Measurements from ENCODE around the gene CHST8. TPM values are rescaled to one million over a fixed set of nuclear protein-coding genes. Genes with fewer than 3 reads are reported as not detected.

Gene CHST8
- total RNA-seq, 2 experiments from 2014 or later, result not detected

GRCh38 chr19:33705090-33705847 is 83.5 kb downstream of the CHST8 start:
- ChIA-PET POLR2A (no interaction called here), CTCF (no interaction called here)

GRCh38 chr19:33705860-33706259 is 84.1 kb downstream of the CHST8 start:
- ChIA-PET POLR2A (no interaction called here), CTCF (no interaction called here)

- ChIA-PET CTCF (no interaction called here), POLR2A (no interaction called here)
Measured at GRCh38 chr19:33706631-33707030, 84.9 kb downstream of the CHST8 start.

- ChIA-PET POLR2A (no interaction called here), CTCF (no interaction called here)
Measured at GRCh38 chr19:33712268-33712667, 90.5 kb downstream of the CHST8 start.

- POLR2A ChIA-PET, result no interaction called here
- CTCF ChIA-PET, result no interaction called here
Measured at GRCh38 chr19:33713194-33713593, 91.4 kb downstream of the CHST8 start.

- ChIA-PET POLR2A (no interaction called here), CTCF (no interaction called here)
Measured at GRCh38 chr19:33714149-33714548, 92.4 kb downstream of the CHST8 start.

GRCh38 chr19:33715462-33715861 is 93.7 kb downstream of the CHST8 start:
- POLR2A ChIA-PET, result no interaction called here
- CTCF ChIA-PET, result no interaction called here

GRCh38 chr19:33717878-33718277 is 96.1 kb downstream of the CHST8 start:
- CTCF ChIA-PET, result no interaction called here
- POLR2A ChIA-PET, result no interaction called here

GRCh38 chr19:33718651-33719254 is 97.0 kb downstream of the CHST8 start:
- ChIA-PET POLR2A (no interaction called here), CTCF (no interaction called here)

- ChIA-PET POLR2A (no interaction called here), CTCF (no interaction called here)
Measured at GRCh38 chr19:33719366-33720154, 97.8 kb downstream of the CHST8 start.

- POLR2A ChIA-PET, result no interaction called here
- CTCF ChIA-PET, result no interaction called here
Measured at GRCh38 chr19:33720155-33720493, 98.4 kb downstream of the CHST8 start.

GRCh38 chr19:33720691-33721682 is 99.2 kb downstream of the CHST8 start:
- POLR2A ChIA-PET, result no interaction called here
- CTCF ChIA-PET, result interaction anchor here (0.6 kb wide), 1 partner anchor 23 kb away, joined by 4 read pairs; no protein-coding TSS in a partner anchor

- ChIA-PET CTCF (interaction anchor here (0.6 kb wide), 1 partner anchor 22 kb away, joined by 4 read pairs; no protein-coding TSS in a partner anchor), POLR2A (no interaction called here)
Measured at GRCh38 chr19:33721735-33722297, 100.1 kb downstream of the CHST8 start.

GRCh38 chr19:33722456-33723239 is 100.9 kb downstream of the CHST8 start:
- ChIA-PET POLR2A (no interaction called here), CTCF (no interaction called here)

GRCh38 chr19:33723512-33723911 is 101.8 kb downstream of the CHST8 start:
- ChIA-PET POLR2A (no interaction called here), CTCF (no interaction called here)

- CTCF ChIA-PET, result no interaction called here
- POLR2A ChIA-PET, result no interaction called here
Measured at GRCh38 chr19:33724021-33724720, 102.4 kb downstream of the CHST8 start.

- POLR2A ChIA-PET, result no interaction called here
- CTCF ChIA-PET, result no interaction called here
Measured at GRCh38 chr19:33724721-33725060, 102.9 kb downstream of the CHST8 start.

- CTCF ChIA-PET, result no interaction called here
Measured at GRCh38 chr19:33725567-33725966, 103.8 kb downstream of the CHST8 start.

GRCh38 chr19:33726756-33727155 is 105.0 kb downstream of the CHST8 start:
- ChIA-PET CTCF (no interaction called here), POLR2A (no interaction called here)

More at GRCh38 chr19:33725567-33725966, 103.8 kb downstream of the CHST8 start:
- POLR2A ChIA-PET, result no interaction called here
